ENCODE measurements around the gene POU2F2. TPM values are rescaled to one million over a fixed set of nuclear protein-coding genes. Genes with fewer than 3 reads are reported as not detected.

The POU2F2 gene
- total RNA-seq, 6 experiments from 2014 or later = 6.4 to 11.0 (median 7.8) TPM

DNA sequence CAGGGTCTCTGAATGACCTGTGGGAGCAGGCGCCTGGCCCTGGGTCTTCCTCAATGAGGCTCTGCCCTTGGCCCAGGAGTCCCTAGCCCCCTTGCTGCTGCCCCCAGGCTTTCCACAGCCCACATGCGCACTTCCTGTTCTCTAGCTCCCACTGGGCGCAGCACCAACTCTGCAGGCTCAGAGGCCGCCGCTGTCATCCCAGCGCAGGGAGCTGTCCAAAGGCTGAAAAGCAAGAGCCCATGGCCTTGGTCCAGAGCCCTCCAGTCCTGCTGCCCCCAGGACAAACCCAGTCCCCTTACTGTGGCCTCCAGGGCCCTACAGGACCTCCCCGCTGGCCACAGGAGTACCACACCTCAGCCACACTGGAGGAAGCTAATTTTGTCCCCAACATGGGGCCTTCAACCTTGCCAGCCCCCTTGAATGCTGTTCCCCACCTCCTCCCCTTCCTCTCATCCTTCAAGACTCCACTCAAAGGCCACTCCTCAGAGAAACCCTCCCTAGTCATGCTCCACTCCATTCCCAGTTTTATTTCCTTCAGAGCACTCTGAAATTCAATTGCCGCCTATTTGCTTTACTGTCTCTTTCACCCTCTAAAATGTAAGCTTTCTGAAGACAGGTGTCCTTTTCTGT, 8.0 kb upstream of the POU2F2 start:
- H3K27ac Mint-ChIP-seq = no peak overlapping the region
- no peaks in the 10 kb centered on the region for H3K4me1 Mint-ChIP-seq (ENCODE audit: low read depth)
- H3K36me3 Mint-ChIP-seq (ENCODE audit: low read depth) = no peaks in the 10 kb centered on the region; the same call in 1 of the 2 replicates
- peak; percentile 45 for DNase-seq
- H3K27me3 Mint-ChIP-seq (ENCODE audit: insufficient read depth) = peaks cover 12% of the 10 kb centered on the region
- H3K9me3 Mint-ChIP-seq = no peaks in the 10 kb centered on the region
- H3K4me3 Mint-ChIP-seq = no peak overlapping the region
- TF ChIP-seq, protein P1, sequence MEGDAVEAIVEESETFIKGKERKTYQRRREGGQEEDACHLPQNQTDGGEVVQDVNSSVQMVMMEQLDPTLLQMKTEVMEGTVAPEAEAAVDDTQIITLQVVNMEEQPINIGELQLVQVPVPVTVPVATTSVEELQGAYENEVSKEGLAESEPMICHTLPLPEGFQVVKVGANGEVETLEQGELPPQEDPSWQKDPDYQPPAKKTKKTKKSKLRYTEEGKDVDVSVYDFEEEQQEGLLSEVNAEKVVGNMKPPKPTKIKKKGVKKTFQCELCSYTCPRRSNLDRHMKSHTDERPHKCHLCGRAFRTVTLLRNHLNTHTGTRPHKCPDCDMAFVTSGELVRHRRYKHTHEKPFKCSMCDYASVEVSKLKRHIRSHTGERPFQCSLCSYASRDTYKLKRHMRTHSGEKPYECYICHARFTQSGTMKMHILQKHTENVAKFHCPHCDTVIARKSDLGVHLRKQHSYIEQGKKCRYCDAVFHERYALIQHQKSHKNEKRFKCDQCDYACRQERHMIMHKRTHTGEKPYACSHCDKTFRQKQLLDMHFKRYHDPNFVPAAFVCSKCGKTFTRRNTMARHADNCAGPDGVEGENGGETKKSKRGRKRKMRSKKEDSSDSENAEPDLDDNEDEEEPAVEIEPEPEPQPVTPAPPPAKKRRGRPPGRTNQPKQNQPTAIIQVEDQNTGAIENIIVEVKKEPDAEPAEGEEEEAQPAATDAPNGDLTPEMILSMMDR (IDR thresholded peaks at IDR 0.05) = no peak

DNA sequence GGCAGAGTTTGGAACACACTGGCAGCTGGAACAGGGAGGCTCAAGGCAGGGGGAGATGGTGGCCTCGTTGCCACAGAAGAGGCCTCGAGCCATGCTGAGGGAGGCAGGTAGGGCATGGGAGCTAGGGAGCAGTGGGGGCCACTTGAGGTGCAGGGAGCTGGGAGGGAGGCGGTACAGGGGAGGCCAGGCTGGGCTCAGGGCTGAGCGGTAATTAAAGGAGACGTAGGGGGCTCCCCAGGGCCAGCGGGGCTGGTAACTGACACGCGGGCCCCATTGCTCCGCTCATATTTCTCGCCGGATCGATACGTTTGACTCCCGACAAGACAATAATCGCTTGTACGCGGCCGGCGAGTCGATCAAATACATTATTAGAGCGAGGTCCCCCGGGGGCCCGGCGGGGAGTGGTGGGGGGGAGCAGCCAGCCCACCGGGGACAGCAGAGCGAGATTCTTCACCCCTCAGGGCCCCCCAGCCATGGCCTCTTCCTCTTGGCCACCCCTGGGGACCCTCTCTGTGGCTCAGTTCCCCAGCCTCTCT, 2.4 kb upstream of the POU2F2 start:
- Mint-ChIP-seq H3K4me3 (no peak overlapping the region), H3K36me3 (ENCODE audit: low read depth) (no peaks in the 10 kb centered on the region; the same call in 1 of the 2 replicates), H3K27ac (no peak overlapping the region), H3K27me3 (ENCODE audit: insufficient read depth) (peaks cover 9% of the 10 kb centered on the region), H3K9me3 (no peaks in the 10 kb centered on the region), H3K4me1 (ENCODE audit: low read depth) (peaks cover 37% of the 10 kb centered on the region)
- DNase-seq = no peak
- TF ChIP-seq, protein P1 (IDR thresholded peaks at IDR 0.05) = no peak

DNA sequence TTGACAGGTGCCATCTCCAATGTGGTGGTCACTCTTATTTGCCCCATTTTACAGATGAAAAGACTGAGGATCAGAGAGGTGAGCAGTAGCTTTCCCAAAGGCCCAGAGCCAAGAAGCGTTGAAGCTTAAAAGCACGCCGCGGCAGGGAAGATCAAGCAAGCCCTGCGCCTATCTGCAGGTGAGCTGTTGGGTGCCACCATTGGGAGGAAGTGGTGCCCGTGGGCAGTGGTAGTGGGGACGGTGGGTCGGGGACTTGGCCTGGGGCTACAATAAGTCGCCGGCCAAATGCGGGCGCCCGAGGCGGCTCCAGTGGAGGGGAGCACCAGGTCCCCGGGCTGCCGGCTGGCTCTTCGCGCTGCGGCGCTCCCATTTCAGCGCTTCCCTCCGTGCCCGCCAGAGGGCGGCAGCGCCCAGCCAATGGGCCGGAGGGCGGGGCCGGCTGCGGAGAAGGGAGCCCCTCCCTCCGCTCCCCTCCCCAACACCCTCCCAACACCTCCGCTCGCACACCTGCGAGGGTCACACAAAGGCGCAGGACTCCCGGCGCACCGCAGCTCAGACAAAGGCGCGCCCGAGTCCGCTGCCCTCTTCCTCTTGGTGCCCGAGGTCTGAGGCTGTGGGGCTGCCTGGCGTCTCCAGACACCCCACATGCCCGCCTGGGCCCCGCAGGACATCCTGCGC, 744 bp upstream of the POU2F2 start:
- DNase-seq = peak; percentile 21
- Mint-ChIP-seq H3K27ac (peak overlapping the region; percentile 31; the same call in 1 of the 2 replicates), H3K9me3 (no peaks in the 10 kb centered on the region), H3K27me3 (ENCODE audit: insufficient read depth) (peaks cover 6% of the 10 kb centered on the region), H3K4me1 (ENCODE audit: low read depth) (peaks cover 52% of the 10 kb centered on the region), H3K36me3 (ENCODE audit: low read depth) (no peaks in the 10 kb centered on the region; the same call in 1 of the 2 replicates), H3K4me3 (peak overlapping the region; percentile 91)
- TF ChIP-seq, protein P1 (IDR thresholded peaks at IDR 0.05) = peak; percentile 99

DNA sequence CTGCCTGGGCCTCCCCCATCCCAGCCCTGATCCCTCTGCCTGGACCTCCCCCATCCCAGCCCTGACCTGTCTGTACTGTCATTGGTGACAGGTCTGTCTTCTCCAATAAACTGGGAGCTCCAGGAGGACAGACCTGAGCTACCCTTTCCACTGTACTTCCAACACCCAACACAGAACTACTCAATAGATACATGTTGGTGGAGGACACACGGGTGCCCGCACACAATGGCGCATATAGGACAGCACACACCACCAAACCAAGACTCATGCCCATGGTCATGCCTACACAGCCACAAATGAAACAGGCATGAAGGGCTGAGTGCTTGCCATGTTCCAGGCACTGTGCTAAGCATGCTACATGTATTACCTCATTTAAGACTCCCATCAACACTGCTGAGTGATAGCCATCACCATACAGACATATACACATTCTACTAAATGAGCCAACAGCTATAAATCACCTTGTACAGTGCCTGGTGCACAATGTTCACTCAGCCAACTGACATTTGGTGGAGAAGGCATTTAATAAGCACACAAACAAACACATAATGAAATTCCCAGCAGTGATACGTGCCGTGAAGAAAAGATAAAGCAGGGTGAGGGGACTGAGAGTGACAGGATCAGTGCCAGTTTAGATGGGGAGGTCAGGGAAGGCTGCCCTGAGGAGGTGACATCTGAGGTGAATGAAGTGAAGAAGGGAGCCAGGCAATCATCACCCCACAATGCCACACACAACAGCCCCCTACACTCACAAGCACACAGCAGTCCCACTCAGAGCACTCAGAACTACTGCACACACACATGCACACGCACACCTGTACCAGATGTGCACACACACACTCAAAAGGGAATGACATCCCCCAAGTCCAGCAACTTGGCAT, 857 bp downstream of the POU2F2 start:
- Mint-ChIP-seq H3K4me3 (peak overlapping the region; percentile 91), H3K4me1 (ENCODE audit: low read depth) (peaks cover 56% of the 10 kb centered on the region), H3K9me3 (no peaks in the 10 kb centered on the region), H3K27ac (peak overlapping the region; percentile 71), H3K36me3 (ENCODE audit: low read depth) (no peaks in the 10 kb centered on the region), H3K27me3 (ENCODE audit: insufficient read depth) (peaks cover 4% of the 10 kb centered on the region; the same call in 1 of the 2 replicates)
- TF ChIP-seq, protein P1 (IDR thresholded peaks at IDR 0.05) = no peak
- no peak for DNase-seq

DNA sequence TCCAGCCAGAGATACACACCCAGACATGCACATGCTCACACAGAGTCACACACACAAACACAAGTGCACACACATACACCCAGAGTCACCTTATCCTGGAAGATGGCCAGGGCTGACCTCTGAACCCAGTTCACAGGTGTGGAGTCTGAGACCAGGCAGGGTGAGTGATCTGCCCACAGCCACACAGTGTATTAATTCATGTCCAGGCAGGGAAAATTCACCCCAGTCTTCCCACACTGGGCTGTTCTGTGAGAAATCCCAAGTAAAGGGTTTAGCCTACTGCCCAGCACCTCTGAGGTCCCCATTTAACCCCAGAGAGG, 2.0 kb downstream of the POU2F2 start:
- TF ChIP-seq, protein P1 (IDR thresholded peaks at IDR 0.05) = no peak

More for the DNA sequence above, 2.0 kb downstream of the POU2F2 start:
- DNase-seq = no peak
- no peaks in the 10 kb centered on the region for H3K9me3 Mint-ChIP-seq
- peak overlapping the region; percentile 44 for H3K4me3 Mint-ChIP-seq
- H3K4me1 Mint-ChIP-seq (ENCODE audit: low read depth) = peaks cover 65% of the 10 kb centered on the region
- H3K36me3 Mint-ChIP-seq (ENCODE audit: low read depth) = no peaks in the 10 kb centered on the region
- peak overlapping the region; percentile 10 for H3K27ac Mint-ChIP-seq
- H3K27me3 Mint-ChIP-seq (ENCODE audit: insufficient read depth) = peaks cover 2% of the 10 kb centered on the region; the same call in 1 of the 2 replicates

Measured in HFFc6 (cell line).